Measurements from ENCODE around the gene FPR1.
A peak's percentile ranks its signal among the peaks of the same experiment; 100 is the strongest.
"Not testable (repeated sequence)": the region's sequence is repeated elsewhere in the genome, so short reads cannot be mapped to it uniquely, and the experiment has no call there.

Gene FPR1

GRCh38 chr19:51739466-51740213 is 12.0 kb downstream of the FPR1 start:
- FAIRE-seq: no peak
- no peak for DNase-seq (ENCODE audit: extremely low spot score, insufficient read length, low read depth)

GRCh38 chr19:51738523-51738922 is 13.2 kb downstream of the FPR1 start:
- not testable (repeated sequence) for FAIRE-seq; DNase-seq (ENCODE audit: extremely low spot score, insufficient read length, low read depth)

GRCh38 chr19:51737924-51738323 is 13.8 kb downstream of the FPR1 start:
- DNase-seq (ENCODE audit: extremely low spot score, insufficient read length, low read depth): no peak
- FAIRE-seq: no peak

GRCh38 chr19:51737389-51737788 is 14.3 kb downstream of the FPR1 start:
- FAIRE-seq (no peak), DNase-seq (ENCODE audit: extremely low spot score, insufficient read length, low read depth) (no peak)

- DNase-seq (ENCODE audit: extremely low spot score, insufficient read length, low read depth) (no peak), FAIRE-seq (no peak)
Observed at GRCh38 chr19:51735759-51736449, 15.8 kb downstream of the FPR1 start.

- no peak for DNase-seq (ENCODE audit: extremely low spot score, insufficient read length, low read depth)
- FAIRE-seq: no peak
Observed at GRCh38 chr19:51733742-51734522, 17.7 kb downstream of the FPR1 start.

- no peak for FAIRE-seq
- DNase-seq (ENCODE audit: extremely low spot score, insufficient read length, low read depth): no peak
Observed at GRCh38 chr19:51729781-51730180, 21.9 kb downstream of the FPR1 start.

- FAIRE-seq: no peak
- DNase-seq (ENCODE audit: extremely low spot score, insufficient read length, low read depth): no peak
Observed at GRCh38 chr19:51727349-51727880, 24.3 kb downstream of the FPR1 start.

- no peak for DNase-seq (ENCODE audit: extremely low spot score, insufficient read length, low read depth)
- FAIRE-seq: no peak
Observed at GRCh38 chr19:51726049-51726448, 25.6 kb downstream of the FPR1 start.

- DNase-seq (ENCODE audit: extremely low spot score, insufficient read length, low read depth) (no peak), FAIRE-seq (no peak)
Observed at GRCh38 chr19:51724543-51724942, 27.1 kb downstream of the FPR1 start.

GRCh38 chr19:51722492-51722891 is 29.2 kb downstream of the FPR1 start:
- FAIRE-seq (no peak), DNase-seq (ENCODE audit: extremely low spot score, insufficient read length, low read depth) (no peak)

- no peak for DNase-seq (ENCODE audit: extremely low spot score, insufficient read length, low read depth)
- no peak for FAIRE-seq
Observed at GRCh38 chr19:51721905-51722304, 29.8 kb downstream of the FPR1 start.

GRCh38 chr19:51719251-51719988 is 32.3 kb downstream of the FPR1 start:
- FAIRE-seq: no peak
- no peak for DNase-seq (ENCODE audit: extremely low spot score, insufficient read length, low read depth)

GRCh38 chr19:51716925-51717324 is 34.8 kb downstream of the FPR1 start:
- FAIRE-seq: no peak
- DNase-seq (ENCODE audit: extremely low spot score, insufficient read length, low read depth): no peak

- FAIRE-seq (no peak), DNase-seq (ENCODE audit: extremely low spot score, insufficient read length, low read depth) (no peak)
Observed at GRCh38 chr19:51715850-51716249, 35.8 kb downstream of the FPR1 start.

- no peak for DNase-seq (ENCODE audit: extremely low spot score, insufficient read length, low read depth)
- FAIRE-seq: no peak
Observed at GRCh38 chr19:51714848-51715247, 36.8 kb downstream of the FPR1 start.

GRCh38 chr19:51713319-51714285 is 38.1 kb downstream of the FPR1 start:
- DNase-seq (ENCODE audit: extremely low spot score, insufficient read length, low read depth) (no peak), FAIRE-seq (no peak)

GRCh38 chr19:51712461-51713081 is 39.1 kb downstream of the FPR1 start:
- DNase-seq (ENCODE audit: extremely low spot score, insufficient read length, low read depth) (peak; percentile 12), FAIRE-seq (no peak)

Data from GM18507 (cell line).